ENCODE results near the gene INSIG1. TPM values are rescaled to one million over a fixed set of nuclear protein-coding genes. Genes with fewer than 3 reads are reported as not detected.

INSIG1 gene
- total RNA-seq, 1 experiment from 2014 or later = 298 TPM

DNA sequence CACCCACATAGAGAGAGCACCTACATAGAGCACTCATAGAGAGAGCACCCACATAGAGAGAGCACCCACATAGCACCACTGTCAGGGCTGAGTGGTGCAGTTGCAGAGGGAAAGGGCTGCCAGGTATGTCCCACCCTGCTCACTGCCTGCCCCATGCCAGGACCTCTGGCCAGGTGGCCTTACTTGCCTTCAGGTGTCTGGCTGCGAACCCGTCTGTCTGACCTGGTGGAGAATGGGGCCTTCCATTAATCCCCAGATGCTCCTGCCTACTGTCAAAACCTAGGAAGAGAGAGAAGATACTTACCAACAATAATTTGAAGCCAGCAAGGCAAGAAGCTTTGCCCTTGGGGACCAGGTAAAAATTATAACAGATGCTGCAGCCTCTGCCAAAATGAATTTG is 51.1 kb downstream of the INSIG1 start:
- no peak for DNase-seq (ENCODE audit: low spot score)

DNA sequence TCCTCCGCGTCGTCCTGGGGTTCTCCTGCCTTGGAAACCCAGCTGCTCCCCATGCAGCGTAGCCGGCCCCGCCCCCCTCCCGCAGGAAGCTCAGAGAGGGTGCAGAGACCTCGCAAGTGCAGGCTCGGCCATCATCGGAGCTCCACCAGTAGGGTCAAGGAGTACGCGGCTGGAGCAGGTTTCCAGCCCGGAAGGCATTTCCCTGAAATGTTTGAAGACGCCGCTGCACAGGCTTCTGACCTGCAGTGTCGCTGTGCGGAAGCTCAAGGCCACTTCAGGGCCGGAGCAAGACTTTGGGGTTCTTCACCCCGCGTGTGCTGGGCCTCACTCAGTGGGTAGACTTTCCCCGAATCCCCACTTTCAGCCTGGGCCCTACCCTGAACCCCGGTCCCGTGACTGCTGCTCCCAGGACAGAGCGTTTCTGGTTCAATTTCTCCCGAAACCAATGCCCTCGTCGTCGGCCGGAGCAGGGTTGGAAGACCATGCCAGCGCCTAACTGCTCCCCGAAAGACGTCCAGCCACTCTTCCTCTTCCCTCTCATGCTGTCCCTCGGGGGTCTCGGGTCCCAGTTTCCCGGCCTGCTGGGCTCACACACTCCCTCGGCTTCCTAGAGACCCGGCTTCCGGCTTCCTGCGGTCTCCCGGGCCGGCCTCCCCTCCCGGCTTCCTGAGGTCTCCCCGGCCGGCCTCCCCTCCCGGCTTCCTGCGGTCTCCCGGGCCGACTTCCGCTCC is 52.1 kb downstream of the INSIG1 start:
- DNase-seq (ENCODE audit: low spot score) = peak; percentile 27

DNA sequence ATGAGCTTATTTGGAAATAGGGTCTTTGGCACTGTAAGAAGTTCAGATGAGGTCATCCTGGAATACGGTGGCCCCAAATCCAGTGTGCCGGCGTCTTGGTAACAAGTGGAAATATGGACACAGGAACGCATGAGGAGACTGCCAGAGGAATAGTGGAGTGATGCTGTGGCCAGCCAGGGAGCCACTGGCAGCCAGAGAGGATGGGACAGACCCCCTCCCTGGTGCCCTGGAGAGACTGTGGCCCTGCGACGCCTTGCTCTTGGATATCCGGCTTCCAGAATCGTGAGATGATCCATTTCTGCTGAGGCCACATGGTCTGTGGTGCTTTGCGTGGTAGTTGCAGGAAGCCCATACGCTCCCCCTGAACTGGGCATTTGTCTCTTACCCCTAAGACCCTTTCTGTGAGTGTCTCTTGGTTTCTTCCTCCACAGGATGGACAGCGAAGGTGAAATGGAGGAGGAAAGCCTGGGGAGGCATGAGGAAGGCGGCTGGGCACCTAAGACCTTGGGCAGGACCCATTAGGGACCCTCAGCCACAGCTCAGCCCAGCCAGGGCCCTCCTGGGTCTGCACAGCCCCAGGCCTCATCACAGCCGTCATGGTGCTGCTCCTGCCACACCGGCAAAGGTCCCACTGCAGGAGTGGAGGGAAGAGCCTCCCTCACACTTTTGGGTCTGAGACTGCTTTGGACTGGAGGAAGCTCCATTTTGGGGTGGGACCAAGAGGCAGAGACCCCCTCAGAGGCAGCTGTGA is 53.6 kb downstream of the INSIG1 start:
- no peak for DNase-seq (ENCODE audit: low spot score)

DNA sequence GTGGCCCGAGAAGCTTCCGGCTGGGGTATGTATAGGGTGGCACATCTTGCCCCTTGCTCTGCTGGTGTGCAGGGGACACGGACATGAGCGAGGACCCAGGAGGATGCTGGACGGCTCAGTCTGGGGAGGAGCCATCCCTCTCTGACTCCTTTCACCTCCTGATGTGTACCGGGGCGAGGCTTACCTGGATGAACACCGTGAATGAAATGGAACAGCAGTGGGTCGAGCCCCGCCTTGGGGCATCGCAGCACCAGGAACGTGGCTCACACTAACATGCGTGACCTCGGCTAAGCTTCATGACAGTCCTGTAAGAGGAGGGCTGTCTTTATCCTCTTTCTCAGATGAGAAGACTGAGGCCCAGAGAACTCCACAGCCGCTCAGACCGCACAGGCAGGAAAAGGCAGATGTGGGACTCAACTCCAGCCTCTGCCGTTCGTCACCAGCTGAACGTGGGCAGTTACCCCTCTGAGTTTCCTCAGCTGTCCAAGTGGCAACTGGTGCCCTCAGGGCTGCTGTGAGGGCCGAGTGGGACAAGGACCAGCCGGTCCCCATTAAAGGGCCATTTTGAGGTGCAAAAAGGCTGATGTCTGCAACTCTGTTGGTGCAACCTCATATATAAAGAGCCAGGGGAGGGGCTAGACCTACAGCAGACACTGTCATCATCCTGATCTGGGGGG is 54.5 kb downstream of the INSIG1 start:
- no peak for DNase-seq (ENCODE audit: low spot score)

DNA sequence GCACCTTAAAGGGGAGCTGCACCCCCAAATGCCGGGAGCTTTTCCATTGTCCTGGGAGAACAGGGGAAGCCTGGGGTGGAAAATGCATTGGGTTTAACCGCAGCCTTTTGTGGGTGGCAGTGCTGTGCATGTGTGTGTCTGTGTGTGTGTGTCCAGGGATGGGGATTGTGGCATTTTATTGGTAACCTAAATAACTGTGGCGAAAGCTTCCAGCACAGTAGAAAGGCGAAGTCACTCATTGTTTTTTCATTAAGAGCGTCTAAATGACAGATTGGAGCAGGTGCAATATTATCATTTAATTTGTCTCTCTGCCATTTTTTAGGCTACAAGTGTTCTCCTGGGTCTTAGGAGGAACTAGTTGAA is 55.1 kb downstream of the INSIG1 start:
- no peak for DNase-seq (ENCODE audit: low spot score)

DNA sequence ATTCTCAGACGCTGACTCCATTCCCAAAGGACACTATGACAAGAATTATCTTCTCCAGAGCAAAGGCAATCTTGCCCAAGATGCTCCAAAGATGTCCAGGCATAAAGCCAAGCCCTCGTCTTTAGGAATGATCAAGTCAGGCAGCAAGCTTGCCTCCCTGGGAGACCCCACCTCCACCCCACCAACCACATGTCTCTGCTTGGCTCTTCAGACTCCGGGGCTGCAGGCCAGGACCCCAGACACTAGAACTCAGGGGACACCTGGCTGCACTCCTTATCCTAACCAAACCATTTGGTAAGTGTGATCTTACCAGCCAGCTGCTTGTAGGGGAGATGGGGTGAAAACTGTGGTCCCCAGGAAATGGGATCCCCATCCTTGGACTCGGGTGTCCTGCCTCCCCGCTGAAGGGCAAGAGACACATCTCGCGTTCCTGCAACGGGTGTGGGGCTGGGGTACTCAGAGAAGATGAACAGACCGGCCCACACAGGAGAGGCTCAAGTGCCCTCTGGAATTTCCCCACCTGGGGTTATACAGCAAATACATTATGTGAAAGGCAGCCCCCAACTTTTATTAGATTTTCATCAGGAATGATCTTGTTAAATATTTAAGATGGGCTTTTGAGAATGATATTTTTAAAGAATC is 55.7 kb downstream of the INSIG1 start:
- DNase-seq (ENCODE audit: low spot score) = no peak

DNA sequence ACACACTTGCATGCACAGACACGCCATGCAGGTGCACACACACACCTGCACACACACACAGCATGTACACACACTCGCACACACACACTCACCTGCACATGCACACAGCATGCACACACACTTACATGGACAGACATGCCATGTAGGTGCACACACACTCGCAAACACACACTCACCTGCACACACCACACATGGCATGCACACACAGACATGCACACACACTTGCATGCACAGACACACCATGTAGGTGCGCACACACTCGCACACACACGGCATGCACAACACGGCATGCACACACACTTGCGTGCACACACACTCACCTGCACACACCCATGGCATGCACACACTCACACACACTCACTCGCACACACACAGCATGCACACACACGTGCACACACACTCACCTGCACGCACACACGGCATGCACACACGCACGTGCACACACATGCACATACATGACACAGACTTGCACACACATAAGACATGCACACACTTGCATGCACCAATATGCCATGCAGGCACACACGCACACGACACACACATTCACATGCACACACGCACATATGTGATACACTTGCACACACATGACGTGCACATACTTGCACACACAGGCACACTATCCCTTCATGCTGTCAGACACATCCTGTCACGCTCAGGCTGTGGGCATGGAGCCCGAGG is 56.8 kb downstream of the INSIG1 start:
- no peak for DNase-seq (ENCODE audit: low spot score)

DNA sequence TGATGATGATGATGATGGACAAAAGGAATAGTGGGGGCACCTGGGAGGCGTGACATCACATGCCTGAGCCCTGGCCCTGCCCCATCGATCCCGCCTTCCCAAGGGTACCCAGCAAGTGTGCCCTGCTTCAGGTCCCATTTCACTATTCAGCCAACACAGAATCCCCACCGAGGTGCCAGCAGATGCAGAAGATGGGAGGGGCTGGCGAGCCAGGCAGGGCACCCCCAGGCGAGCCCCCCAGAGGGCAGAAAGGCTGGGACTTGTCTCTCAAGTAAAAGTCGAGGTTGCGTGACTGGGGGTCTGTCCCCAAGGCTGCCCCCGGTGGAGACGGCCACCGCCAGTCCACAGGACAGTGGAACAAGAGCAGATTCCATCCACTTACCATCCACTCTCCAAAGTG is 57.5 kb downstream of the INSIG1 start:
- DNase-seq (ENCODE audit: low spot score) = no peak

DNA sequence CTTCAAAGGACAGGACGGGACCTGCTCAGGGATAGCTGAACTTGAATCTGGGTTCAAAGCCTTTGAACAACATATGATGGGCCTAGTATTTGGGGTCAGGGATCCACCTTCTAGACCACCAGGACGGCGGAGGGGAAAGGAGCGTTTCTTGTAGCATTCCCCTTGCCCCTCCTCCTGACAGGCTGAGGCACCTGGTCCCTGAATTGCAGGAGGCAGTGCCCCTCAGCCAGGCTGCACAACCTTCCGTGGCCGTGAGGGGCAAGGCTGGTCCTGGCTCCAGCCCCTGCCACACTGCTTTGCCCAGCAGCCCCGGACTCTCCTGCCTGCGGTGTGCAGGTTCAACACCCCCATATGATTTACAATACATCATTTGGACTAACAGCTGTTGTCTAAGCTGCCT is 58.1 kb downstream of the INSIG1 start:
- DNase-seq (ENCODE audit: low spot score) = no peak

DNA sequence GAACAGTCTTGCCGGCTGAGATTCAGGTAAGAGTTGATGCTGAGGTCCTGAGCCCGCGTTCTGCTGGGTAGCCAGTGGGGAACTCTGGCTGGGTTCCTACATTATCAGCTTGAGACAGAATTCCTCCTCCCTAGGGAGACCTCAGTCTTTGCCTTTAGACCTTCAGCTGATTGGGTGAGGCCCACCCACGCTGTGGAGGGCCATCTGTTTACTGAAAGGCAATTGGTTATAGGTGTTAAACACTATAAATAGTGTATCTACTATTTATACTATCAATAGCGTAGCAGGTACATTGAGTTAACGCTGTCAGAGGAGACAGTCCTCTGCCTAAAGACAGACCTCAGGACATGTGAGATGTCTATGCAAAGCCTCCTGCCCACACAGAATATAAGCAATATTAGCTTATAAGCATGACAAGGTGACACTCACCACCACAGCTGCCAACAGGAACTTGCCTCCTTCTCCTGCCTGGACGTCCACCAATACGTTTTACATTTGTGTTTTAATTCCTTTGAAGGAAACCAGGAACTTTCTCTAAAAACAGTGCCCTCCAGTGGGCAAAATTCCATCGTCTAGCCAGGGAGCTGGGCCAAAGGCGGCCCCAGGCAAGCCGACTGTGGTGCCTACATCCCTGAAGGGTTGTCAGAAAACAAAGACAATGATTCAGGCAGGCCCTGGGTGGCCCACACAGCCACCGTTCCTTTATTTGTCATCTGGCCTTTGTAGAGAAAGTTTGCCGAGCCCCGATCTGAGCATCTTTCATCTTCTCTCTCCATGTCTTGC is 58.8 kb downstream of the INSIG1 start:
- DNase-seq (ENCODE audit: low spot score) = peak; percentile 73

DNA sequence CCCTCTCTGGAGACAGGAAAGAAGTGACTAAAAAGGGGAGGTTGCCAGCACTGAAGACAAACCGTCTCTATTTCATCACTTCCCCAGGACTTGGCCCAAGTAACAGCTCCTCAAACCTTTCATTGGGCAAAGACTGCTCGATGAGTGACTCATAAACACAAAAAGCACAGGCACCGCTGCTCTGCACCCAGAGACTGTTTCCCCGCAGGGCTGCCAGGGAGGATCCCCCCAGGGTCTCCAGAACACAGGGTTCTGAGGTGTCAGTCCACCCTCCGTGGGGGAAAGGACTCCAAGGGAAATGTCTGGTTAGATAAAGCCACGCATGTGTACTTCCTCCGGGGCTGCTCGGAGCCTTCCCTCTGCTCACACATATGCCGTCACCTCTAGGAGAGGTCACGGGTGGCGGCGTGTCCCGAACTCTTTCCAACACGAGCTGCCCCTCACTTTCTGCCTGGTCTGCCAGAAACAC is 59.9 kb downstream of the INSIG1 start:
- DNase-seq (ENCODE audit: low spot score) = no peak

DNA sequence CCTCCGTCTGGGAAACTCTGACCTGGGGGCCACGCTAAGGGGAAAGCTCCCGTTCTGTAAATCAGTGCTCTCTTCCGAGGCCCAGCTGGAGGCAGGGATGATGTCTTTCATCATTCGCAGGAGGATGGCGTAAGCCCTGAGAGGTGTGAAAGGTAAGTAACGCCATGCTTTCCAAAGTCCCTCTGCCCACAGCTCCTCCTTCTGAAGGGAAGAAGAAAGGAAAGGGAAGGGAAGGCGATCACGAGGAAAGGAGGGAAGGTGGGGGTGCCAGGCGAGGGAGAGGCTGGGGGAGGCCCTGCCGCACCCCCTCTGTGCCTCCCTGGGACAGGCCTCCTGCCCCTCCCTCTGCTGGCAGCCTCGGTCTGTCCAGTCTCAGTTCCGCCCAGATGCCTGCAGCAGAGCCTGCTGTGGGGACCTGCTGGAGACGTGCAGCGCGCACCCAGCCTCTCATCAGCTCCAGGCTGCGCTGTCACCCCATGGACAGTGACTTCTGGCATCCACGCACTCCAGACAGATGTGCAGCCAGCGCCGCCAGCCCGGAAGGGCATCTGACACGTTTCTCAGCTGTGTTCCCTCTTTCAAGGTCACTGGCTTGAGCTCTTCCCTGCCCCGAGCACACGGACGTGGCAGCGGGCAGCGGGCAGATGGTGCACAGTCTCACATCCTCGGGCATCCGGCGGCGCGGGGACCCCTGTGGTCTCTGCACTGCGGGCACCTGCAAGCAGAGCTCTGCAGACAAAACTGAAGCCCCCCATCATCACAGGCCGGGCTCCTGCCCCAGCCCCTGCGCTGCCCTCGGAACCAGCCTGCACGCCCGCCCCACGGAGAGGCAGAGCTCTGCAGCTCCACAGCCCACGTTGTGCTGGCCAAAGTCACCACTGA is 60.6 kb downstream of the INSIG1 start:
- DNase-seq (ENCODE audit: low spot score) = no peak

DNA sequence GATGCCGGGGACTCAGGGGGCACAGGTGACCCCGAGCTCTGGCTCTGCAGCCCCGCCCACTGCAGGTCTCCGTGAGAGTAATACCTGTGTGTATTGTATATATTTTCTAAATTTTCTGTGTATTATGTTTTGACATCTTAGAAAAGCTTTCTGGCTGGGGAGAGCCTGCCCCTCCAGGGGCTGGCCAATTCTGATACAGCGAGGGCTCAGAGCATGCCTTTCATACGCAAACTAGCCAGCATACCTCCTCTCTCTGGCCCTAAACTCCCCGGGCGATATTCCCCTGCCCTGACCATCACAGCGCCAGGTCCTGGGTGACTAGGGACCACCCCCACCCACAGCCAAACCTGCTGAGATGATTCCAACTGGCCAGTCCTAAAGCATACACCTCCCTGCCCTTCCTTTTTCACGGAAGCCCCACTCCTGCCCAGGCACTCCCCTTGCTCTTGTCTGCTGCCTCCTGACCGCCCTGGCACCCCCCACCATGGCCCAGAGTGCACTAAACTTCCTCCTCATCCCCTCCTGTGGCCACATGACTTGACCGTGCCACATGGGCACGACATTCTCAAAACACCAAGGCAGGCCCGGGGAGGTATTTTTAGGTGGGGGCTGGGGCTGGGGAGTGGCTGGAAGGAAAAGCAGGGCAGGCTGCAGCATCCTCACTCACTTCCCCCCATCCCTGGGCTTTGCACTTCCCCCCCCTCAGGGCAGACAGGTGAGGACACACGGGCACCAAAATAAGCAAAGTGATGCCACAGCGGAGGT is 61.5 kb downstream of the INSIG1 start:
- DNase-seq (ENCODE audit: low spot score) = no peak

Other genes with a start within 250 kb of the INSIG1 start
- not detected in 2 replicates for gene HTR5A, start 227.6 kb upstream of the INSIG1 start, total RNA-seq (2014; rRNA removed; shearing (Covaris generic))
- not detected in 2 replicates for gene EN2, start 160.3 kb downstream of the INSIG1 start, total RNA-seq (2014; rRNA removed; shearing (Covaris generic))
- gene CNPY1, start 248.7 kb downstream of the INSIG1 start, total RNA-seq (2014; rRNA removed; shearing (Covaris generic)) = not detected in 2 replicates

Data from HT-29 (cell line).